Adrenal gland (tissue), 12 donors: ENCODE measurements around the gene EHD4. TPM values are rescaled to one million over a fixed set of nuclear protein-coding genes. Genes with fewer than 3 reads are reported as not detected.

Source experiments
- DNase-seq, 7 donors: peaks; one replicate each; pipeline ENCODE4 v3.0.0-alpha.2; 2019 to 2020
- H3K27ac ChIP-seq, 5 donors: fragments of 200-600 bp; sonication (generic) in 4 of 5; 1 replicate in 3 of 5; 2 replicates in 2 of 5; pipeline versions ENCODE4 v1.5.1 to v1.8.0; 2016 to 2020; ENCODE audit warnings: mild to moderate bottlenecking in 1 of 5
- H3K27me3 ChIP-seq: fragments of 200-600 bp; 2 replicates; pipeline ENCODE4 v1.8.0; 2021
- H3K36me3 ChIP-seq, 2 donors: fragments of 200-600 bp; replicated peaks in 1 of 2; 1 replicate in 1 of 2; 2 replicates in 1 of 2; pipeline versions ENCODE4 v1.5.1 to v1.8.0; 2018 to 2022
- H3K4me1 ChIP-seq, 2 donors: fragments of 200-600 bp; replicated peaks in 1 of 2; 1 replicate in 1 of 2; 2 replicates in 1 of 2; pipeline versions ENCODE4 v1.5.1 to v1.8.0; 2018 to 2021
- H3K4me3 ChIP-seq, 4 donors: fragments of 200-600 bp; sonication (generic) in 3 of 4; one replicate each; pipeline ENCODE4 v1.5.1; 2016 to 2018
- H3K9me3 ChIP-seq, 3 donors: fragments of 200-600 bp; sonication (generic) in 1 of 3; replicated peaks in 1 of 3; 1 replicate in 2 of 3; 2 replicates in 1 of 3; pipeline versions ENCODE4 v1.5.1 to v1.8.0; 2016 to 2021
- CTCF ChIP-seq, 6 experiments: fragments of 450-650 bp in 4 of 6; fragments of 200-600 bp in 2 of 6; sonication (generic) in 1 of 6; IDR thresholded peaks; 1 replicate in 5 of 6; 2 replicates in 1 of 6; pipeline versions ENCODE4 v1.5.1 to v1.8.0; 2016 to 2021; ENCODE audit warnings: antibody characterized with exemption in 6 of 6, mild to moderate bottlenecking in 2 of 6, moderate library complexity in 1 of 6
- POLR2A ChIP-seq, 2 donors: fragments of 450-650 bp; IDR thresholded peaks; one replicate each; pipeline ENCODE4 v1.6.1; 2017; ENCODE audit warnings: antibody characterized with exemption in 2 of 2, mild to moderate bottlenecking in 2 of 2, moderate library complexity in 1 of 2
- WGBS, 4 donors: extraction: QIAGEN DNeasy Blood & Tissue Kit in 2 of 4; methylation state at CpG; one replicate each; pipeline versions ENCODE4 v1.1.5 to v1.1.7; 2013 to 2017; 5-methylcytosine and 5-hydroxymethylcytosine counted together
- intact Hi-C, 2 donors: fragments of 100-400 bp; cut with DNase I; formaldehyde crosslinking; loops; one replicate each; pipeline versions ENCODE4 v1.14.1 to v1.15.0; 2022 to 2023
- polyA plus RNA-seq, 3 donors: library from polyadenylated mRNA; stranded (reverse); fragments of 200-250 nt in 2 of 3; fragments of 350-450 nt in 1 of 3; fragmentation: Illumina TruSeq in 1 of 3; extraction: RNeasy Lipid Tissue Mini Kit (QIAGEN cat#74804) in 1 of 3; gene quantifications; one replicate each; pipeline ENCODE4 v1.2.3, GENCODE V29; 2013 to 2014
- total RNA-seq, 9 donors: library from RNA; depleted of rRNA in 4 of 9; stranded (reverse); fragments of >200 nt in 4 of 9; fragments of 120-200 nt in 1 of 9; fragmentation: NEBNext Ultra II Directional in 1 of 9; extraction: Animal tissue kit (Norgen Biotek cat#: 25700) in 1 of 9; gene quantifications; one replicate each; pipeline versions ENCODE4 v1.1.0 to v1.2.4, GENCODE V29; 2013 to 2023
- donor health status: healthy with polysubstance abuse.
- donor health status: Bipolar disorder and iron deficiency.
- donor health status: DM: yes; HTN: yes; CAD: no.
- donor health status: DM: no; HTN: no; CAD: no.
- donor health status: DM: no; HTN: no; CAD: no.
- donor health status: DM: yes; HTN: yes; CAD: no.

Gene EHD4
- total and polyA plus RNA-seq, 12 donors = 2.0 to 17.0 (median 11.5) TPM

DNA sequence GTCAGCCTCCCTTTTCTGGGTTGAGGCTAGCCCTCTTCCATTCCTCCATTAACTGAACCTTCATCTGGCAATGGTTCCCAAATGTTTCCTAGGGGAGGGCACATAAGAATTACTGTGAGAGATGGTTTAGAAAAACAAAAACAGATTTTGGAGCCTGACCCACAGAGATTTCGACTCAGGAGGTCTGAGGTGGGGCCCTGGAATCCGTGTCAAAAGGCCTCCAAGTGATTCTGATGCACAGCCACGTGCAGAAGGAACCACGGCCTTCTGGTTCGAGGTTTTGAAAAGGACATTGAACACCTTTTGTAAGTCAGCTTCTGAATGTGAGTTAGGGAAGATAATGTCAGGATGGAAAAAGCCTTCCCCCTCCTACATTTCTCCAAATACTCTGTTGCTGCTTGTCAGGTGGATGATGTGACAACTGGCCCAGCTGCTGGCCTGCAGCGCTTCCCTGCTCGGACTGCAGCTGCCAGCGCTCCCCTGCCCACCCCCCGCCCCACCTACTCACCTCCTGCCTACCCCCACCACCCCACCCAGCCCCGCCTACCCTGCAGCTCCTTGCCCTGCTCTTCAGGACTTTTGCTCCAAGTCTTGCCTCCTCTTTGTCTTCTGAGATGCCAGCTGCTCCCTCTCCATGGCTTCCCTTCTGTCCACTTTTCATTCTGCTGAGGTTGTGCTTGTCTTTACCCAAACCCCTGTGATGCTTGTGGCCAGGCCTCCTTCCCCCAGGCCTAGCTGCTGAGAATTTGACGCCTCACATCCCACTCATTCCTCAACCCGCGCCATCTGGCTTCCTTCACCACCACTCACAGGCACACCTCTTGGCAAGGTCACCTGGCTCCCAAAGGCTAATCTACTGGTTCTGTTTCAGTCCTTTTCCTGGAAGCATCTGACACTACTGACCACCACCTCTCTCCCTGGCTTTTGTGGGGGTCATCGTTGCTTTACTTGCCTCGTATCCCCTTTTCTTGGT is 6.6 kb downstream of the EHD4 start:
- H3K4me1 ChIP-seq = peaks cover 0 to 21% of the 10 kb centered on the region in 2 donors
- 84 to 86% (median 85%) methylated on average over 14 to 15 of the region's 15 CpGs for WGBS, 4 donors
- DNase-seq = peak in 2 of 7 donors; percentile 19 to 28
- H3K4me3 ChIP-seq = no peak overlapping the region
- intact Hi-C loops = no loop called here
- no peak for TF ChIP-seq CTCF (IDR thresholded peaks at IDR 0.05)
- no peak for TF ChIP-seq POLR2A (IDR thresholded peaks at IDR 0.05)
- no peak overlapping the region for H3K27ac ChIP-seq
- H3K36me3 ChIP-seq = no peaks in the 10 kb centered on the region
- no peaks in the 10 kb centered on the region for H3K27me3 ChIP-seq
- no peaks in the 10 kb centered on the region for H3K9me3 ChIP-seq

GRCh38 chr15:41961595-41962202 is 10.7 kb downstream of the EHD4 start:
- Histone ChIP-seq H3K36me3 (no peaks in the 10 kb centered on the region), H3K4me3 (no peak overlapping the region), H3K4me1 (peaks cover 0 to 8% of the 10 kb centered on the region in 2 donors), H3K9me3 (no peaks in the 10 kb centered on the region), H3K27ac (no peak overlapping the region), H3K27me3 (no peaks in the 10 kb centered on the region)
- DNase-seq = no peak
- intact Hi-C loops = no loop called here
- TF ChIP-seq POLR2A (IDR thresholded peaks at IDR 0.05) (no peak), CTCF (IDR thresholded peaks at IDR 0.05) (no peak)
- WGBS, 4 donors = 82 to 96% (median 91%) methylated on average over 1 of the region's 1 CpG

- TF ChIP-seq POLR2A (IDR thresholded peaks at IDR 0.05) (no peak), CTCF (IDR thresholded peaks at IDR 0.05) (no peak)
- no peaks in the 10 kb centered on the region for H3K36me3 ChIP-seq
- no peaks in the 10 kb centered on the region for H3K27me3 ChIP-seq
- no peaks in the 10 kb centered on the region for H3K9me3 ChIP-seq
- intact Hi-C loops = no loop called here
- H3K27ac ChIP-seq = no peak overlapping the region
- DNase-seq = no peak
- H3K4me3 ChIP-seq = no peak overlapping the region
- WGBS, 4 donors = 45 to 67% (median 61%) methylated on average over 2 of the region's 2 CpGs
- peaks cover 0 to 7% of the 10 kb centered on the region in 2 donors for H3K4me1 ChIP-seq
Measured at GRCh38 chr15:41961001-41961518, 11.3 kb downstream of the EHD4 start.

GRCh38 chr15:41958002-41958420 is 14.3 kb downstream of the EHD4 start:
- H3K4me3 ChIP-seq = no peak overlapping the region
- TF ChIP-seq CTCF (IDR thresholded peaks at IDR 0.05) = no peak
- no peak for TF ChIP-seq POLR2A (IDR thresholded peaks at IDR 0.05)
- H3K9me3 ChIP-seq = no peaks in the 10 kb centered on the region
- peaks cover 0 to 7% of the 10 kb centered on the region in 2 donors for H3K36me3 ChIP-seq
- 71 to 89% (median 73%) methylated on average over 7 of the region's 7 CpGs for WGBS, 4 donors
- H3K4me1 ChIP-seq = peaks cover 0 to 7% of the 10 kb centered on the region in 2 donors
- peak in 3 of 7 donors; percentile 15 to 57 (median 27) for DNase-seq
- peak overlapping the region in 1 of 5 donors; percentile 10 for H3K27ac ChIP-seq
- intact Hi-C loops = no loop called here
- no peaks in the 10 kb centered on the region for H3K27me3 ChIP-seq
